Psoas muscle (tissue), 8 donors: ENCODE results near the gene TAAR1. TPM values are rescaled to one million over a fixed set of nuclear protein-coding genes. Genes with fewer than 3 reads are reported as not detected.

Experiments used
- ATAC-seq, 4 donors: fragments of 200-7000 bp; cut with Tn5 transposase; one replicate each; pipeline ENCODE4 v1.9.1; 2020; ENCODE audit warnings: moderate library complexity in 3 of 4, mild to moderate bottlenecking in 2 of 4
- DNase-seq, 2 donors: peaks; one replicate each; pipeline ENCODE4 v3.0.0-alpha.2; 2020
- H3K27ac ChIP-seq: fragments of 200-600 bp; one replicate; pipeline ENCODE4 v1.8.0; 2022
- H3K27me3 ChIP-seq, 3 donors: fragments of 200-600 bp in 1 of 3; one replicate each; pipeline versions ENCODE4 v1.6.1 to v1.8.0; 2013 to 2022; ENCODE audit warnings: low read length in 2 of 3, mild to moderate bottlenecking in 2 of 3, moderate library complexity in 1 of 3; ENCODE audit not compliant: insufficient read depth in 3 of 3
- H3K36me3 ChIP-seq, 2 donors: fragments of 200-600 bp in 1 of 2; one replicate each; pipeline versions ENCODE4 v1.6.1 to v1.8.0; 2013 to 2022; ENCODE audit warnings: low read depth in 1 of 2, mild to moderate bottlenecking in 1 of 2, moderate library complexity in 1 of 2; ENCODE audit not compliant: insufficient read depth in 1 of 2
- H3K4me1 ChIP-seq: fragments of 200-600 bp; one replicate; pipeline ENCODE4 v1.8.0; 2022
- H3K4me3 ChIP-seq: fragments of 200-600 bp; one replicate; pipeline ENCODE4 v1.8.0; 2022; ENCODE audit warnings: mild to moderate bottlenecking
- H3K9me3 ChIP-seq: fragments of 200-600 bp; one replicate; pipeline ENCODE4 v1.8.0; 2022
- WGBS, 3 donors: extraction: QIAGEN DNeasy Blood & Tissue Kit; methylation state at CpG; one replicate each; pipeline versions ENCODE4 v1.1.6 to v1.1.7; 2013; 5-methylcytosine and 5-hydroxymethylcytosine counted together
- intact Hi-C, 2 donors: fragments of 100-400 bp; cut with DNase I; formaldehyde crosslinking; loops; one replicate each; pipeline versions ENCODE4 v1.11.0 to v1.14.2; 2022
- polyA plus RNA-seq, 3 donors: library from polyadenylated mRNA; stranded (reverse); fragments of 200-250 nt; gene quantifications; one replicate each; pipeline ENCODE4 v1.2.3, GENCODE V29; 2013
- total RNA-seq, 4 donors: library from RNA; stranded (reverse); fragmentation: NEBNext Ultra II Directional in 2 of 4; extraction: Animal tissue kit (Norgen Biotek cat#: 25700) in 2 of 4; gene quantifications; one replicate each; pipeline versions ENCODE4 v1.2.1 to v1.2.4, GENCODE V29; 2021 to 2023
- TF ChIP-seq, protein P1 (sequence below): fragments of 200-600 bp; IDR thresholded peaks from one replicate; pipeline ENCODE4 v1.8.0; 2022; ENCODE audit warnings: antibody characterized with exemption
- donor health status: healthy with polysubstance abuse.
- donor health status: DM: no; HTN: no; CAD: no; lungs with moderate emphysema.
- donor health status: Bipolar disorder and iron deficiency.
- donor health status: healthy.
- donor health status: DM: yes; HTN: yes; CAD: no.
- donor health status: DM: no; HTN: no; CAD: no.
- donor health status: DM: no; HTN: no; CAD: no.
- donor health status: DM: yes; HTN: yes; CAD: no.

The TAAR1 gene
- total and polyA plus RNA-seq, 7 donors, result not detected

- TF ChIP-seq, protein P1, sequence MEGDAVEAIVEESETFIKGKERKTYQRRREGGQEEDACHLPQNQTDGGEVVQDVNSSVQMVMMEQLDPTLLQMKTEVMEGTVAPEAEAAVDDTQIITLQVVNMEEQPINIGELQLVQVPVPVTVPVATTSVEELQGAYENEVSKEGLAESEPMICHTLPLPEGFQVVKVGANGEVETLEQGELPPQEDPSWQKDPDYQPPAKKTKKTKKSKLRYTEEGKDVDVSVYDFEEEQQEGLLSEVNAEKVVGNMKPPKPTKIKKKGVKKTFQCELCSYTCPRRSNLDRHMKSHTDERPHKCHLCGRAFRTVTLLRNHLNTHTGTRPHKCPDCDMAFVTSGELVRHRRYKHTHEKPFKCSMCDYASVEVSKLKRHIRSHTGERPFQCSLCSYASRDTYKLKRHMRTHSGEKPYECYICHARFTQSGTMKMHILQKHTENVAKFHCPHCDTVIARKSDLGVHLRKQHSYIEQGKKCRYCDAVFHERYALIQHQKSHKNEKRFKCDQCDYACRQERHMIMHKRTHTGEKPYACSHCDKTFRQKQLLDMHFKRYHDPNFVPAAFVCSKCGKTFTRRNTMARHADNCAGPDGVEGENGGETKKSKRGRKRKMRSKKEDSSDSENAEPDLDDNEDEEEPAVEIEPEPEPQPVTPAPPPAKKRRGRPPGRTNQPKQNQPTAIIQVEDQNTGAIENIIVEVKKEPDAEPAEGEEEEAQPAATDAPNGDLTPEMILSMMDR, result peak; percentile 39
- Histone ChIP-seq H3K27ac (no peak overlapping the region), H3K4me1 (no peaks in the 10 kb centered on the region), H3K4me3 (no peak overlapping the region), H3K27me3 (no peaks in the 10 kb centered on the region), H3K9me3 (no peaks in the 10 kb centered on the region), H3K36me3 (no peaks in the 10 kb centered on the region)
- ATAC-seq (peak in 2 of 4 donors; percentile 44 to 59), DNase-seq (no peak)
- 7 to 11% (median 10%) methylated on average over 4 of the region's 4 CpGs for WGBS, 3 donors
- intact Hi-C loops, result loop anchor here in 1 of 2 donors (5.0 to 10.0 kb wide), 2 partner anchors 95 to 128 kb away; partner anchors contain the start of gene SLC18B1
These were observed 10.8 kb upstream of the TAAR1 start for GRCh38 chr6:132669690-132670291.

- DNase-seq, result no peak
- intact Hi-C loops, result no loop called here
- TF ChIP-seq, protein P1, result no peak
- Histone ChIP-seq H3K9me3 (no peaks in the 10 kb centered on the region), H3K27ac (no peak overlapping the region), H3K36me3 (no peaks in the 10 kb centered on the region), H3K4me1 (no peaks in the 10 kb centered on the region), H3K4me3 (no peak overlapping the region), H3K27me3 (no peaks in the 10 kb centered on the region)
- no peak for ATAC-seq
- 74 to 87% (median 84%) methylated on average over 4 of the region's 4 CpGs for WGBS, 3 donors
These were observed 7.1 kb upstream of the TAAR1 start for GRCh38 chr6:132666118-132666517.

DNA sequence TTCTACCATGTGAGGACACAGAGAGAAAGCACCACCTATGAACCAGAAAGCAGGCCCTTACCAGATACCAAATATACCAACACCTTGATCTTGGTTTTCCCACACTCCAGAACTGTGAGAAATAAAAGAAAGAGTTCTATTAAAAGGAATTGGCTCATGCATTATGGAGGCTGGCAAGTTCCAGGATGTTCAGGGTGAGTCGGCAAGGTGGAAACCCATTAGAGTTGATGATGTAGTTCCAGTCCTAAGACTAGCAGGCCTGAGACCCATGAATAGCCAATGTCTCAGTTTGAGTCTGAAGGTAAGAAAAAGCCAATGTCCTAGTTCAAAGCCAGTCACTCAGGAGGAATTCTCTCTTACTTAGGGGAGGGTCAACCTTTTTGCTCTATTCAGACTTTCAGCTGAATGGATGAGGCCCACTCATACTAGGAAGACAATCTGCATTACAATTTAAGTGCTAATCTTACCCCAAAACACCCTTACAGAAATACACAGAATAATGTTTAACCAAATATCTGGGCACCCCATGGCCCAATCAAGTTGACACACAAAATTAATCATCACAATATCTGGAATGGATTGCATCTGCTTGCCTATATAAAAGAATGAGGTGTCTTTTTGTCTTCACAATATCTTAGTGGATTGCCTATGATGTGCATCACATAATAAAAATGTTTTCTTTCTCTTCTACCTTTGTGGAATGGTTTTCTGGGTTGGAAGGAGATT lies 5.5 kb upstream of the TAAR1 start:
- TF ChIP-seq, protein P1, result no peak
- intact Hi-C loops, result no loop called here
- no peaks in the 10 kb centered on the region for H3K9me3 ChIP-seq
- H3K36me3 ChIP-seq, result no peaks in the 10 kb centered on the region
- DNase-seq (no peak), ATAC-seq (no peak)
- no peak overlapping the region for H3K27ac ChIP-seq
- no peak overlapping the region for H3K4me3 ChIP-seq
- H3K27me3 ChIP-seq, result no peaks in the 10 kb centered on the region
- no peaks in the 10 kb centered on the region for H3K4me1 ChIP-seq
- WGBS, 3 donors, result 79 to 97% (median 97%) methylated on average over 1 of the region's 1 CpG

DNA sequence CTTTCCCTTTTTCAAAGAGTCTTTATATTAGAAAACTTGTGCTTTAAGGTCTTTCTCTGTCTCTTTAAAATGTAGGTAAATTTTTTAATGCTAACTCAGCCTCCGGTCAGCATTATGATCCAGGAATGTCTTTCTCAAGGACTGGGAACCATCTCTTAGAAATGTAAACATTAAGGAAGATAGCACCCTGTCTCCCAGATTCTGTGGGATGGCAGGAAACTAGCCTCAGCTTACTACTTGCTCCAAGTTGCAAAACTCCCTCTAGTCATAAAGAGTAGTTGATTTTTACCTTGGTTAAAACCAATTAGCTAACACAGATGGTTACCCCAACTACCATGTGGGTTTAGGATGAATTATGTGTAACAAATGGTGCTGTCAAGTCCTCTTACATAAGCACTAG lies 4.7 kb upstream of the TAAR1 start:
- DNase-seq (no peak), ATAC-seq (no peak)
- Histone ChIP-seq H3K27me3 (no peaks in the 10 kb centered on the region), H3K36me3 (no peaks in the 10 kb centered on the region), H3K4me1 (no peaks in the 10 kb centered on the region), H3K27ac (no peak overlapping the region), H3K4me3 (no peak overlapping the region), H3K9me3 (no peaks in the 10 kb centered on the region)
- 78 to 93% (median 82%) methylated on average over 1 of the region's 1 CpG for WGBS, 3 donors
- intact Hi-C loops, result no loop called here
- TF ChIP-seq, protein P1, result no peak
